NOMO-1 treated with dmso at 0.1 percent for 144 hours (cell line): ENCODE results near the gene SKAP2.

Source experiments
- DNase-seq: peaks from one replicate; lab custom pipeline; 2025; ENCODE audit not compliant: unreplicated experiment; lab: John Stamatoyannopoulos, UW

The SKAP2 gene

DNA sequence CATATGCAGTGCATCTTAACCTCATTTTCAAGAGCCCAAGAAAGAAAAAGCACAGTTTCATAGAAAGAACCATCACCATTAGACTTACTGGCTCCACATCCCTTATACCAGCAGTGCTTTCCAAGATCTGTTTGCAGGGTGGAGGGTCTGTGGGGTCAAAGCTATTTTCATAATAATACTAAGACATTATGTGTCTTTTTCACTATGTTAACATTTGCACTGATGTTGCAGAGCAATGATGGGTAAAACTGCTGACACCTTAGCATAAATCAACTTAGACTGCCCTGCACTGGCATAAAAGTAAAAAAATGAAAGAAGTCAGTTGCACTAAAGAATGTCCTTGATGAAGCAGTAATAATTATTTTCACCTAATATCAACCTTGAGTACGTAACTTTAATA is 166.2 kb downstream of the SKAP2 start:
- no peak for DNase-seq

DNA sequence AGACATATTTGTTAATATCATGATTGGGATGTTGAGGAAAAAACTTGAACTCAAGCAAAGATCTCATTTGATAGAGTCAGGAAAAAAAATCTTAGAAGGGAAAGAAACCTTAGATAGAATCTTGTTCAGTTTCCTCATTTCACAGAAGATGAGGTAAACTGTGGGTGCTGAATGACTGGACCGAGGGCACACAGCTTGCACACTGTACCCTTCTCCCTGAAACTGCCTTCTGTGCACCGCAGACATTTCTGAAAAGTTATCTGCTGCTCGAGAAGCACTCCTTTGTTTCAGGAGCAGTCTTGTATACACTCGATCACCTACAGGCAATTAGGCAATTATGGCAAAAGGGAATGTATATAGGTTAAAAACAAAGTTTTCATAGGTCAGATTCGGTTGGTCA is 167.4 kb downstream of the SKAP2 start:
- DNase-seq = no peak

DNA sequence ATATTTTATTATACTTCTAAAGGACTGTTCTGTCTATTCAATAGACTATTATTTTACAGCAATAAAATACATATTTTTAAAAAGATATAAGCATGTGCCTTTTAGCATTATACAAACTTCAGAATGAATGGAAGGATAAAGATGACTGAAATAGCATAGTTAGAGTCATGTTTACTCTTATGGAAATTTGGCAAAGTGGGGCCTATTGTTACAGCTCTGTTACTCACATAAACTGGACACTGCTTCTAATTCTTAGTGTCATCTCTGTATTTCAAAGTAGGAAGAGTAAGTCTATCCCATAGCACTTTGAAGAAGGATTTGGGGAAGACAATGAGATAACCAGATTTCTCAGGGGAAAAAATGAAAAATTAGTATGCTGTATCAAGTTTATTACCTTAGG is 168.2 kb downstream of the SKAP2 start:
- DNase-seq = no peak

DNA sequence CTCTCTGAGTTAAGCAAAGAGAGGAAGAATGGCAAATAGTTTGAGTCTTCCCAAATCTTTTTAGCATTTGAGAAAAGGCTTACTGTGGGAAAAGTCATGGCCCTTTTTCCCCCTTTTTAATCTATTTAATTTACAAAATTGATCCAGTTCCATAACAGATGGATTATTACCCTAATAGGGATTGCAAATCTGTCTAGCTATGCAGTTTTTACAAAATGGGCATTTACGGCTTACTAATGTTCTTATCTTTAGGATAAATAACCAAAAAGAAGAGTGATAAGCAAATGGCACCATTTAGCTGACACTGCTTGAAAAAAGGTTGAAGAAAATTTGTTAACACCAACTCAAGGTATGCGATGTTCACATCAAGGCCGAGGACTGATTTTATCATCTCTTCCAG is 169.7 kb downstream of the SKAP2 start:
- DNase-seq = no peak

DNA sequence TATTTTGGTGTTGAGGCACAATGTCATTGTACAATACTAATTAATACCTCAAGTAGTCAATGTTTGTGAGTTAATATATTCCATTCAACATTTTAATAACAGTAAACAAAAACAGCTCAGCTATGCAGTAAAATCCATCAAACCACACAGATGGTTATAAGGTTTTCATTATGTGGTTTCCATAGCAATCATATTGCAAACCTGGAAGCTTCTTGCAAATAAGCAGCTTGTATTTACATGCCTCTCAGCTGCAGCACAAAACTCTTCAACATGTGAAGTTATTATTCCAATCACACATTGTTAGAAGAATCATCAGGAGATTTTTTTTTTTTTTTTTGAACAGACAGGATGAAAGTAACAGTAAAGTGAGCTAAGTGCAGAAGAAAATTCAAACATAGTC is 170.2 kb downstream of the SKAP2 start:
- no peak for DNase-seq

DNA sequence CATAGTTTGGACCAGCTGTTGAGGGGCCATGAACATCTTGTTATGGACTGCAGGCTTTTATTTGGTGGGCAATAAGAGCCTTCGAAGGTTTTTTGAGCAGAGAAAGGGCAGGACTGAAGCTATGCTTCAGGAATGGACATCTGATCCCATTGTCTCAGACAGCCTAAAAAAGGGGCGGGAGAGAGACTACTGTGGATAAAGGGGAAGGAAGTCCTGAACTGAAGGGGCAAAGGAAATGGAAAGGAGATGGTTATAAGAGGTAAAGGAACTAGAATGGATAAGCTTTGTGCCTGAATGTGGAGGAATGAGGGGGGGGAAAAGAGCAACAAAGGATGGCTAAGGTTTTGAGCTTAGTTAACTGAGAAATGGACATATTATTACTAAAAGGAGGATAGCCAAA is 172.5 kb downstream of the SKAP2 start:
- no peak for DNase-seq

DNA sequence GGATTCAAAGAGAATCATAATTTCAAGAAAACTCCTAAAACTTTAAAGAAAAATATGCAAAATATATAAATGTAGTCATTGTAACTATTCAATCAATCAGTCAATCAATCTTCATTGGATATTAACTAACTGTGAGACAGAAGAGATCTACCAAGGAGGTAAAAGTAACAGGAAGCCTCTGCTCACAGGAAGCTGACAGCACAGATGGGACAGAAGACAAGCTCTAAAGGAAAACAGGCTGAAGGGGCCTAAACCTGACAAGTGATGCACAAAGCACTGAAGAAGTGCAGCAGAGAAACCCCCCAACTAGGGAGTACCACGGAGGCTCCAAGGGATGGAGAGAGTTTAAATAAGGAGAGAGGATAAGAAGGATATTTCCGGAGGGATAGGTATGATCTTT is 173.0 kb downstream of the SKAP2 start:
- DNase-seq = no peak

DNA sequence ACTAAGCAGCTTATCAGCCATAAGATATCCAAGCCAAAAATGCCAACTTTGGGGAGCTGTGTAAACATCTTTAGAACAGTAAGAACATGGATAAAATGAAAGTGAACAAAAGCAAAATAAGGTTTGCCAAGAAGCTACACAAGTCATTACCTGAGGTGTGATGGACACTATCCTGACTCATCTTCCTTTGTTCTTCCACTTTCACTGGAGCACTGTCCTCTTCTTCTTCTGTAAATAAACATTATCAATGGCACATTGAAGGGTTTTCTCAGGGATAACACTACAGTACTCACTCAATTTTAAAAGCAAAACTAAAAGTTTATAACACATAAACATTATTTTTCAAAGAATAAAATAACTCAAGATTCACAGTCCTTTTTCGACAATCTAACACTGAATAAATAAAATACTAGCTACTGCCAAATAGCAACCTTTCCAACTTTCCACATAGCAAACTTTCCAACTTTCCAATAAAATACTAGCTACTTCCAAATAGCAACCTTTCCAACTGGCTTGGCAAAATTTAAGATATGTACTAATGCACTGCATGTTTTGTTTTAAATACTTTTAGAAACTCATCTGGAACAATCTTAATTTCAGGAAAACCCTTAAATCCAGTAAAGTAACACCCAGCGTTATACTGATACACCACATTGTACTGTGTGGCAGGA is 174.1 kb downstream of the SKAP2 start:
- no peak for DNase-seq

DNA sequence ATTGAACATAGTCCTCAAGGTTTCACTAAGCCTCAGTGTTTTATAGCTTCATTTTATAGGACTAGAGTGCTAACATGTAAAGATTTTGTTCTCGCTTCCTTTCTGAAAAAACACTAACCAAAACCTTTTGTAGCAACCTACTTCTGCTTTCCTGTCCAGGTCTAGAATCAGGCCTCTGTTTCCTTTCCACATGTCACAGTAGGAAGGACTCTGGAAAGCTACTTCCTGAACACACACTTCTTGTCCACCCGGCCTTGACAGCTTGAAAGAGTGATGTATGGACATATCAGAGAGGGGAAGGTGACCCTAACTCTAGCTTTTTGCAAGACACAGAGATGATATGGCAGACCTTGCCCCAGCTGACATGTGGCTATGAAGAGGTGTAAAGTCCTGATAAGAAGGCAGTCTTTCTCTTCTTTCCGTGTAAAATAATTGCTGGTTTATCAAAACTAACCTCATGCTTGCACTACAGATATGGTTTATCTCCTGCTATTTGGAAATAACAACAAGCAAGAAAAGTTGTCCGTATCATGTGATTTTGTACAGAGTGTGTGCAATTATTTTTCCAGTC is 175.4 kb downstream of the SKAP2 start:
- no peak for DNase-seq

DNA sequence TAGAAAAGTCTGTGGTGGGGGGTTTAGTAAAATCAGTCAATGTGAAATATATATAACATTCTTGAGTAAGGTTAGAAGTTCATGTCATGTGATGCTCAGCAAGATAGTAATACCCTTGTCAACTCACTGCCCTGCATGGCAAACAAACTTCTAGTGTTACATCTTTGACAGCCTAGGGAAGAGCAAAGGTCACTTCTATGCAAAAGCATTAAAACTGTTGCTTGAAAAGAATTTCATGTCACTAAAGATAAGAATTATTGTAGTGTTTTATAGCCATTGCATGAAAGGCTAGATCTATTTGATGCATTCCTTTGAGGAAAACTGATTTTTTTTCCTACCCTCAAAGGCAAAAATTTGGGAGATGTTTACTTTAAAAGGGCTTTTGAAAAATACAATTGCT is 176.0 kb downstream of the SKAP2 start:
- DNase-seq = no peak

DNA sequence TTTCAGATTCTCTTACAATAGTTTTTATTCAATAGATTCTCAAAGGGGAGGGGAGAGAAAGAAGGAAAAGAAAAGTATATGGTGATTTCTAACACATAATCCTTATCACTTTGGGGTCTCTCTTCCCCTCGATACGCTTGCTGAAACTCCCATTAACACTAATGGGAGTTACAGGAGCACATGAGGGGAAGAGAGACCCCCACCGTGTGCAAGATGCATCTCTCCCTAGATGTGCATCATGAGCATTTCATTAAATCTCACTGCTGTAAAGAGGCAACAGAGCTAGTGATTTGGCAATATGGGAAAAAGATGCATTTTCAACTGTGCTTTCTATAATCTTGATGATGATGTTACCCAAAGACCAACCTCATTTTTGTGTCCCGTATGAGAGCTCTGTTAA is 177.4 kb downstream of the SKAP2 start:
- DNase-seq = no peak

DNA sequence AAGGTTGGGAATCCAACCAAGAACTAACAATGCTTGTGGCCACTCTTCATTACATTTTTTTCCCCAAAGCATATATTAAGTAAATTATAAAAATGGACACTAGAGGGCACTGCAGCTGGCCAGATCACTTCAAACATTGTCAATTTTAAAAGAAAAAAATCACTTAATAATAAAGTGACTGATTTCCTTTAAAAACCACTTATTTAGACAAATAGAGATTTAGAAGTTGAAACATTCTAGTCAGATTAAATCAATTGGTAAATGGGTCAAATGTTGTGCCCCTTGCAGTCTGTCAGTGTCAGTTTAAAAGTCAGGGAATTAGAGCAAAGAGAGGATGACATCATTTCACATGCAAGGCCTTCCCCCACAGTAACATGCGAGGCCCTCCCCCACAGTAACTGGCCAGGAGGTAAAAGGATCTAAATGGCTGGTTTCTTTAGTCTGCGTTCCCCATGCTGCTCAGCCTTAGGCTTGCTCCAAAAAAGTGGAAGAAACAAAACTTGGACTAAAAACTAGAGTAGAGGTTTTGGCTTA is 177.9 kb downstream of the SKAP2 start:
- peak; percentile 23 for DNase-seq

DNA sequence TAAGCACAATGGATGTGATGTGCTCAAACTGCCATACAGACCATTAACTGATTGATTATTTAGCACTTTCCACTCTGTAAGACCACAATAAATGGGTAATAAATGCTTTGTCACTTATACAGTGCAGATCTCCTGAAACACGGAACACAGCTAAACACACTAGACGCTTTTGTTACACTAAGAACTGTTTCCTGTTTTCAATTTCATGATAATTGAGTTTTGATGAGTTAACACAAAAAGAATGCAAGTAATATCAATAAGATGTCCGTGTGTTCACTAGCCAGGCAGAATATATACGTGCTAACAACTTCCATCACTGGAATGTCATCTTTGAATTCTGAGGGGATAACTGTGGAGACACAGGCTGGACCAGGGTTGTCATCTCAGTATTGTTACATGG is 178.8 kb downstream of the SKAP2 start:
- DNase-seq = no peak

DNA sequence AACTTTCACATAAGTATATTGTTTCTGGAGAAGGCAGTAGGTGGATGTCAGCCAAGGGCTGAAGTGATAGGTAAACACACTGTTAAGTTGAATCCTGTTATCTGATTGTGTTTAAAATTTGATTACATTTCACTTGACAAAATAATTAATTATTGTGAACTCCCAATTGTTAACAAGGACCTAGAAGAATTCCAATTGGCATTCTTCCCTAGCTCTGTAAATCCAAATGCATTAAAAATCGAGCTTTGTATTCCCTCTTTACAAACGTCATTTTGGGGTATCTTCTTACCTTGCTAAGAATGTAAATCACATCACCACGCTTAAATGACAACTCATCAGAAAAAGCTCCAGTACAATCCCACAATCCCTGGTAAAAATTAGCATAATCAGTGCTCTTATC is 179.9 kb downstream of the SKAP2 start:
- no peak for DNase-seq

DNA sequence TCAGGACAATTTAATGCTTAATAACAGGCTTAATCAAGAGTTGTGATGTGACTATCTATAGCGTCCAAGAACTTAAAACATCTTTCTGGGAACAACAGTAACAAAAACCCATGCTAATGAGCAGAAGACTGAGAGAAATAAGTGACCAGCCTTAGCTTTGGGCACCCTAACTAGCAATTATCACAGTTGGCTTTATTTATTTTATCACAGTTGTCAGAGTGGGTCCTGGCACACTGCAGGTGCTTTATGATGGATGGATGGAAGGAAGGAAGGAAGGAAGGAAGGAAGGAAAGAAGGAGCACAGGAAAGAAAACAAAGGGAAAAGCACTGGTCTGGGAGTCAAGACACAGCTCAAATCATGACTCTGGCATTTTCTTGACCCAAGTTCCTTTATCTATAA is 181.1 kb downstream of the SKAP2 start:
- no peak for DNase-seq

DNA sequence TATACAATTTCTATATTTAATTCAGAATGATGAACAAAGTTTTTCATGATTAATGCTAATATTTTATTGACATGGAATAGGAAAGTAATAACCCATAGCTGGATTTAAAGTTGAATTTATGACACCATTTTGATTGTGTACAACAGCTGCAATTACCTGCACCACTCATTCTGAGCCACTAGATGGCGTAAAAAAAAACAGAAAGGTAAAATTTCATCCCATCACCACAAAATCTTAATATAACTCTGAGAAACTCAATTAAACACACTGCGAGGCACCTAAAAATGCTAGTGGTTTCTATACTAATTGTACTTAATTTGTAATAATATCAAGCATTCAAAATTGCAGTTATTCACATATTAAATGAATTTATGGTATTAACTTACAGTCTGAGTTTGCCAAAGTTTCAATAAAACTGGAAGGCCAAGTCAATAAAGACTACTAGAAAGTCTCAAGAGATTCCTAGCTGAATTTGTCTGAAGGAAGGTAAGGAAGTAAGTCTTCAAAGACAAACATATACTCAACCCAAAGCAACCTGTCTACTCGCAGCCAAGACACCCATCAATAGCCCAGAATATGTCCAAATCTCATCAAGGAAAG is 182.5 kb downstream of the SKAP2 start:
- peak; percentile 32 for DNase-seq

DNA sequence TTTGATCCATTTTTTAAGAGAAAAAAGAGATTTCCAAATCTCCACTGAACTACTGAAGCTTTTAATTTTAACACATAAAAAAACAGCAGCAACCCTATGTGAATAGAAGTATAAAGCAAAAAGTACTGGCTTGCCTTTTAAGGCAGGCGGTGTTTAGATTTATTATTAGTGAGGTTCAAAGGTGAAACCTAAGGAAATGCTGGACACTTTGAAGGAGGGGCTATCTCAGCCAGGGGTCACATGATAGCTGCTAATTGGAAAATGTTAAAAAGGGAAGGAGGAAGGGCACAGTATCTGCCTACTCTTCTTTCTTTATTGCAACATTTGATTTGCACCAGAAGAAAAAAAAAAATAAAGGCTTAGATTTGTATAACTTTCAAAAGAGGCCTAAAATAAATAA is 183.8 kb downstream of the SKAP2 start:
- no peak for DNase-seq

DNA sequence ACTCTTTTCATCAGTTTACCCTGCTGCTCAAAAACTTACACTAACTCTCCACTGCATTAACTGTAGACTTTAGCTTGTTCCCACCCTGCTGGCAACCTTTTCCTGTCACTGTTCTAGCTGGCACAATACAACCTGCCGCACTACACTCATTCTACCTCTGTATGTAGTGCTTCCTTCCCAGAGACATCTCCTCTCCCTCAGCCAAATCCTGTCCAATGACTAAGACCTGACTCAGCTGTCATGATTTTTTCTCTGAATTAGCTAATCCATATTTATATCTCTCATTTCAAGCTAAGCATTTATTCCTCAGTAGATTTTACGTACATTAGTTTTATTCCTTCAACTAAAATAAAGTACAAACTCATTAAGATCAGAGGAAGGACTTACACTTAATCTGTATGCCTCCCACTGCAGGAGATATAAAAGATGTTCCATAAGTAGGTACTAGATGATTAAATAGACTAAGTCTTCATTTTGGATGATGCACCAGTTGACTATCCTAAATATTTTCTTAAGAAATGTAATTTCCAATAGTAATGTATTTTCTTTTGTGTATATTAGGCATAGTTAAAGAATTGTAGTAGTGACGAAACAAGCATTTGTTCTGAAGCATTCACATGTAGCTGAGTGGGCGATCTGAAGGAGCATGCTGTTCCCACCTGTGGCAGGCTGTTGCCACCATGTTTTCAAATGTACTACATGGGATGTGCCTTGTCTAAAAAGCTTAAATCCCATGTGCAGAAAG is 189.1 kb downstream of the SKAP2 start:
- DNase-seq = no peak

DNA sequence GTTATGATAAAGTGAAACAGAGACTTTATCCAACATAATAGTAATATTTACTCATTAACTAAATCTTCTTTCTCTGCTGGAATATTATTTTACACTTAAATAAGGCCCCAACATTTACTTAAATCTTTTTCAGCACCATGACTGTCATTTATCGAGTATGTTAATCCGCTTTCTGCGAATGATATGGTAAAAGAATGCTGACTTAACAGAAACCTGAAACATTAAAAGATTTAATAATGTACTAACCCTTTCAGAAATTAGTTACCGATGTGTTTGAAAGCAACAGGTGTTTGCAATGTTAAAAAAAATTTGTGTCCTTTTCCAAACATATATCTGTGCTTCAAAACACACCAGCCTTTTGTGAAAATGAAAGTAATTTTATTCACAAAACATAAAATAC is 190.5 kb downstream of the SKAP2 start:
- no peak for DNase-seq

DNA sequence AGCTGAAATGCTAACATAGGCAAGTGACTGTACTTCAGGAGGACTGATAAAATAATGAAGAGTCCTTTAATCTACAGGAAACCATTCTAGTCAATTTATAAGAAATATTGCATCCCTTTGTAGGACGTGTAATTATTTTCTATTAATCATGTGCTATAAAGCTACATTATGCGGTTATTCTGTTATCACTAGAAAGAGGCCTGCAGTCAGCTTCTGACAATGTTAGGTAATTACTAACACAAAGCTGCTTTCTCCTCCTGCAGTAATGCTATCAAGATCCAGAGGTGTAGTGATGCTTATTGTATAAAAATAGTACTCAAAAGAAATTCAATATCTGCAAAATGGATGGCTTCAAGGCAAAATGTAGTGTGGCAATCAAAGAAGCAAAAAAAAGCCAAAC is 191.1 kb downstream of the SKAP2 start:
- no peak for DNase-seq

DNA sequence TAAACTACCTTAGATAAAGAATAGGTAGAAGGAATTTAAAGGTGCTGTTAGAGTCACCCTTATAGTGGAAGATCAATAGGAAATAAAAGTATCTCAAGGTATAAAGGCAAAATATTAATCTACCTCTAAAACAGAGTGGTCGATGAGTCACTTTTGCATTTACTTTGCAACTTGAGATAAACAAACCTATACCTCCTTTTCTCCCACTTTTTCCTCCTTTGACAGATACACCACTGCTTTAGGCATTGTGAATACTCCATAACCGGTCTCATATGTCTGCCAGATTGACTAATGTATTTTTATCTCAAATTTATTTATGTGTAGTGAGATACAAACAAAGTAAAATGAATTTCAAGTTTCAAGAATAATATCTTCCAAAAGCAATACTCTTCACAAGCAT is 193.5 kb downstream of the SKAP2 start:
- no peak for DNase-seq

DNA sequence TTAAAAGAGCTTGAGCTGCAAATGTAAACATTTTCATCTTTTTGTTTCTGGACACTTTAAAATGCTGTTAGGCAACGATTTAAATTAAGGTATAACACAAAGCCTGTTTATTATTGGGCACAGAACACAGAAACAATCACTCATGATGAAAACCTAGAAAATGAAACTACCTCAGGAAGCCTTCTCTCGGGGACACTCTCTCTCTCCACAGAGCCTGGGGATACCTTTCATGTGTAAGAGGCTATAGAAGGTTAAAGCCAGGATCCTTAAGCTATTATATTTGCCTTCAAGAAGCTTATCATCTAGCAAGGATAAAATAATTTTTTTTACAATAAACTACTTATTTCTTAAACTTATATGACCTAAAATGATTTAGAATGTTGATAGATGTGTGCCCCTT is 194.1 kb downstream of the SKAP2 start:
- no peak for DNase-seq
